GM18868 (cell line): Measurements from ENCODE around the gene TUBGCP4.
A peak's percentile ranks its signal among the peaks of the same experiment; 100 is the strongest.
"Not testable (repeated sequence)": the region's sequence is repeated elsewhere in the genome, so short reads cannot be mapped to it uniquely, and the experiment has no call there.

Source experiments
- ATAC-seq: cut with Tn5 transposase; IDR thresholded peaks from one replicate; pipeline ENCODE4 v1.9.1; 2021; ENCODE audit warnings: mild to moderate bottlenecking, moderate library complexity; ENCODE audit not compliant: unreplicated experiment

Gene TUBGCP4, protein sequence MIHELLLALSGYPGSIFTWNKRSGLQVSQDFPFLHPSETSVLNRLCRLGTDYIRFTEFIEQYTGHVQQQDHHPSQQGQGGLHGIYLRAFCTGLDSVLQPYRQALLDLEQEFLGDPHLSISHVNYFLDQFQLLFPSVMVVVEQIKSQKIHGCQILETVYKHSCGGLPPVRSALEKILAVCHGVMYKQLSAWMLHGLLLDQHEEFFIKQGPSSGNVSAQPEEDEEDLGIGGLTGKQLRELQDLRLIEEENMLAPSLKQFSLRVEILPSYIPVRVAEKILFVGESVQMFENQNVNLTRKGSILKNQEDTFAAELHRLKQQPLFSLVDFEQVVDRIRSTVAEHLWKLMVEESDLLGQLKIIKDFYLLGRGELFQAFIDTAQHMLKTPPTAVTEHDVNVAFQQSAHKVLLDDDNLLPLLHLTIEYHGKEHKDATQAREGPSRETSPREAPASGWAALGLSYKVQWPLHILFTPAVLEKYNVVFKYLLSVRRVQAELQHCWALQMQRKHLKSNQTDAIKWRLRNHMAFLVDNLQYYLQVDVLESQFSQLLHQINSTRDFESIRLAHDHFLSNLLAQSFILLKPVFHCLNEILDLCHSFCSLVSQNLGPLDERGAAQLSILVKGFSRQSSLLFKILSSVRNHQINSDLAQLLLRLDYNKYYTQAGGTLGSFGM

DNA sequence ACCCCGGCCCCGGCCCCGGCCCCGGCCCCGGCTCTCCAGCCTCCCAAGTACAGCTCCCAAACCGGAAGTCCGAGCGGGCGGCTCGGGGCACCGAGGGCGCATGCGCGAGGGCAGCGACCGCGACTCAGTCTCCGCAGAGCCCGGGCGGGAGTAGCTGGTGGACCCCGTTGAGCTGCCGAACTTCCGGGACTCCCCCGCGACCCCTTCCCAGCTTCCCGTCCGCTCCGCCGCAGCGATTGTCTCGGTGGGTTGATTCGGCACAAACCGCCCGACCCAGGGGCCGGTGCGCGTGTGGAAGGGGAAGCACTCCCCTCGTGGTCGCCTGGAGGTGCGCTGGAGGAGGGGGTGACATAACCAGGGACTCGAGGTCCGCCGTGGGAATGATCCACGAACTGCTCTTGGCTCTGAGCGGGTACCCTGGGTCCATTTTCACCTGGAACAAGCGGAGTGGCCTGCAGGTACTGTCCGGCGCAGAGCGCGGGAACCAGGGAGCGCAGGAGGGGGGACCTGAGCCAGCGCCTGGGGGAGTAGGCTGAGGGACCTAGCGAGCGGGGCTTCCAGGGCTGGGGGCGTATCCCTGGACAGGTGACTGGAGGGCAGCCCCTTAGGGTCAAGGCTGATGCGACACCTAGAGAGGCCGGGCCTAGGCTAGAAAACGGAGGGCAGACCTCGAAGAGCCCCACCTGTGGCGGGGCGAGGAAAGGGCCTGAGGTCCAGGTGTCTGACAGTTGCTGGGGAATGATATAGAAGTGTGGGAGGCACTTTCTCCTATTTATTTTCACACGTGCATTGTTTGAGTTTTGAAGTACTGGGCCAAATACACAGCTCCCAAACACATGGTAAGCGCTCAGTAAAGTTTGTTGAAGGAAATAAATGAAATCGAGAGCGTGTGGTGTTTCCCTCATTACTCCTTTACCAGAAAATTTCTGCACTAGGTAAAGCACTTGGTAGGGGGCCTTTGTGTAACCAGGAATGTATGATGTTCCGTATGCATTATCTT is at the start of gene TUBGCP4, which contains the start of gene ZSCAN29:
Gene TUBGCP4 (plus strand): TSS at position 127 of the 1,000 bp plus-strand sequence. CDS start 254 bp downstream, at position 381.
Gene ZSCAN29 (minus strand): TSS at position 69 of the 1,000 bp plus-strand sequence. CDS start 1,130 bp downstream, outside the sequence.
- peak; percentile 73 for ATAC-seq

DNA sequence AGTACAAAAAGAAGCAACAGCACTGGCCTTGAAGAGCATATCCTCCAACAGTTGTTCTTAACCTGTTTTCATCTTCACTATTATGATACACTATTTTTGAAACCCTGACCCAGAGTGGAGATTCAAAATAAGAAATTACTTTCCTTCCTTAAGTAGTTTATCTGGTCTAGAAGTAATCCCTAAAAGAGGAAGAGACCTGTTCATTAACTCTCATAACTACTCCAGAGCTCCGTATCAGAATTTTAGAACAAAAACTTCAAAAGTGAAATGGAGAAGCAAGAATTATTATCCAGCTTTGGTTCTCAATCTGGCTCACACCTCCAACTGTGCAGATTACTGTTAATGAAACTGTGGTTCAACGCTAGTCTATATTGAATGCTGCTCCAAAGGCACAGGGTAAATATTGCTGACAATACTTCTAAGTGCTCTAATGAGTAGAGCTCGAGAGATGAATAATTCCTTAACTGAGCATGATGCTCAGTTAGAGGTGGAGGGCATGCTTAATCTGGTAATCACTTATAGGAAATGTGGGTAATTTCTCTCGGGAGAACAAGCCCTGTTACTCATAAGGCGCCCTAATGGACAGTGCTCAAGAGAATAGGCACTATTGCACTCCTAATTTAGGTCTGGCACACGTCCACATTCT is 45.7 kb upstream of the TUBGCP4 start:
- no peak for ATAC-seq

DNA sequence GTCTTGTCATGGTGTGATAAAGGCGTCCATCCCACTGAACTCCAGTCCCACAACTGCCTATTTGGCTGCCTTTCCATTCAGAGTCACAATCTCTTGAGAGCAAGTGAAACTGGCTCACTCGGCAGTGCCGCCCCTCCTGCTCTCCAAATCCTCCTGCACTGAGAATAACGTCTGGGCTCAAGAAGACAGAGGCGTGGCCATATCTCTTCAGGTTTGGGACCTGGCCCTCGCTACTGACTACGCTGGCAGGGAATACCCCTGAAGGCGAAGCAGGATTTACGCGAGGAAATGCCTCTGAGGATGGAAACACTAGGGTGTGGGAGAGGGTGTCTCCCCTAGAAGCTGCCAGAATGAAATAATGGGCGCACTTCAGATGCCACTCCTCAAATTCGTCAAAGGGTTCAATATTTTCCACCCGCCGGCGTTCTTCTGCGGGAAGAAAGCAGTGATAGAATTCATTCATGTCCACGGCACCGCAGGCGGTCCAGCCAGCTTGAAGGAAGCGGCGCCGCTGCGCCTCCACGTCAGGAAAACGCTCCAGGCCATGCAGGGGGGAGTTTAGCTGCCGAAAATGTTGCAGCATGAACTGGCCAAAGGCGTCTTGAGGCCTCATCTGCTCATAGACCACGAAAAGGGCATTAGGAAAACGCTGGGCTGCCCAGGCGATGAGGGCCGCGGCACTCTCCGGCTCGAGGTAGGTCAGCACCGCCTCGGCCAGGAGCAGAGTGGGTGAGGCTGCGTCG is 41.5 kb upstream of the TUBGCP4 start:
- no peak for ATAC-seq

DNA sequence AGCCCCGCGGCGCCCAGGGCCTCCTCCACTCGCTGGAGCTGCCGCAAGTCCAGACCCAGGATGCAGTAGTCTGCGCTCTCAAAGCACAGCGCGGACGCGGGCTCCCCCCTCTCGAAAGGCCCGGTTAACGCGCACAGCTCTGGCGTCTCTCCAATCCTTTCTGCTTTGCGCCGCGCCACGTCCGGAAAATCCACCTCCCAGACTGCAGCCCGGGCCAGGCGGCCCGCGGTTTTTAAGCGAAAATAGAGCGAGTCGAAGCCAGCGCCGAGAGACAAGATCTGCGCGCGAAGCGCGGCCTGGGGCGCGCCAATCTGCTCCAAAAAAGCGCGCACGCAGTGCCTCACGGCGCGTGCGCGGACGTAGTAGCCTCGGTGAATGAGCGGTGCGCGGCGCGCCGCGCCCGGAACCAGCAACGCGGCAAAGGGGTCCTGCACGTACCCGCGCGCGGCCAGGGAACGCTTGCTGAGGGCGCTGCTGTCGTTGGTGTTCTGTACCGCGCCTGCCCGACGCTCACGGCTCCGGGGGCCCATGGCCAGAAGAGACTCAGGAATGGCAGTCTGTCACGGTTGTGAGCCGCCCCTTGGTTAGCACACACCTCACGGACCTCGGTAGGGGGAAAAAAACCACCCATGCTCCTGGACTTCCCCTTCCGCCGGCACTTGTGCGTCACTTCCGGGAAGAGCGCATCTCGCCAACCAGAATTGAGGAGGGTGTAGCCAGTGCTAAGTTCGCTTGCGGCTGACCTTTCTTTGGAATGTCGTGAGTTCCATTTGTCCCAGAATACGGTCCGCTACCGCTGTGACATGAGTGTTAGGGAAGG is 40.7 kb upstream of the TUBGCP4 start, which contains the start of gene LCMT2:
Gene LCMT2 (minus strand): TSS at position 614 of the 820 bp plus-strand sequence. CDS start 84 bp downstream, at position 530.
- peak; percentile 91 for ATAC-seq

DNA sequence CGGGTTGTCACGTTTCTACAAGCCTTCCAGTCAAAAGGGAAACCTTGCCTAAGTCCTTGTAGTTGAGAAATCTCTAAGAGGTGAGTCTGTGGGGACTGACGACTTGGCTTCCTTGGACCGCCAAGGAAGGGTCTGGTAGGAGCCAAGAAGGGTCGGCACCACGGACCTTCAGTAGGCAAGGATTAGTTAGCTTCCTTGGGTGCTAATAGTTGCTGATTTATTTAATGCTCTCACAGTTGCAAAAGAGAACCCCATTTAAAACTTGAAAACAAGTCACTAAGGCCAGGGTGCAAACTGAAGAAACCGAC is 40.2 kb upstream of the TUBGCP4 start:
- ATAC-seq, result peak; percentile 18

DNA sequence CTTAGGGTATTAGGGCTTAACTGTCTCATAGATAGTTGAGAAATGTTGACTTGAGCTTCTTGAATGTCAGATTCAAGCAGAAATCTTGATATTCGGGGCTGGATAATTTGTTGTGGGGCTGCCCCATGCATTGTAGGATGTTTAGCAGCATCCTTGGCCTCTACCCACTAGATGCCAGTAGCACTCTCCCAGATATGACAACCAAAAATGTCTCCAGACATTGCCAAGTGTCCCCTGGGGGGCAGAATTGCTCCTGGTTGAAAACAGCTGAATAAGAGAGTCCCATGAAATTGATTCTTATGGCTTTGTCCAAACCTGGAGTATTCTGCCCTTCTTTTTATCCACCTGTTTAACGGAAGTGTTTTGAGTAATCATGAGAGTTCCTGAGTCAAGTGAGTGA is 24.6 kb upstream of the TUBGCP4 start:
- ATAC-seq, result no peak

DNA sequence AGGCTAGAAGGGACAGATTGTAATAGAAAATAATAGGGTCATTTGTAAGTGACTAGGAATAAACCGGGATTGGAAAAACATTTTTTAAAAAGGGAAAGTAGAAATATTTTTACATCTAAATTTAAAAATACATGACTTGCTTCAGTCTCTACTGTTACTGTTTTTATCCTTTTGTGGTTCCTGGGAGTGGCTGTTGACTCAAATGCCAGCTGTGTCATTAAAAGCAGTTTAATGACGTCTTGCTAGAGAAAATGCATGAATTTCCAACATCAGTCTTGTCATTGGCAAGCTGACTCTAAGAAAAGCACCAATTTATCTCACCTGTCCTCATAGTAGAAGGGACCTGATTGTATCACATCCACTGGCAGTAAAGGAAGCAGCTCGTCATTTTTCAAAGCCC is 23.8 kb upstream of the TUBGCP4 start:
- ATAC-seq, result no peak

DNA sequence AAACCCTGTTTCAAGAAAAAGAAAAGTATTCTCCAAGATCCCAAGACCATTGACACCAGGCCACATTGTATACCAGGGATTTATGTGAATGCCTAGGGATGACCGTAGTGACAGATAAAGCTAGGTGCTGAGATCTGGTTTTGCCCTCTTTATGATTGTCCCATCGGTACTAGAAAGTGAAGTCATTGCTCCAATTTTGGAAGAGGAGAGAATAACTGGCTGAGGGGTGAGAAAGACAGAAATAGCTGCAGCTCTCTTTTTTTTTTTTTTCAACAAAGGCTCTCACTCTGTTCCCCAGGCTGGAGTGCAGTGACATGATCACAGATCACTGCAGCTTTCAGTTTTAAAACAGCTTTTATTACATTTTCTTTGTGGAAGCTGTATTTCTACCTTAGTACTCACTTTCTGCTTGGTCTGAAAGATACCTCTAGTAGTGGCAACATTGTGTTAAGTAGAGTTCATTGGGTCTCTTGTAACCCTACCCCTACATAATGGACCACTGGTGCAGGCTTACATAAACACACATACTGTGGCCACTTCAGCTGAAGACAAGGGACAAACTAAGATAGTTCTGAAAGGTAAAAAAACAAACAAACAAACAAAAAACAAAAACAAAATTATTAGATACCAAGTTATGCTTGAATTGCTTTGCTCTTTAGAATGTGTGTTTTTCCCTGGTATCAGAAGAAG is 18.1 kb upstream of the TUBGCP4 start:
- ATAC-seq, result no peak

DNA sequence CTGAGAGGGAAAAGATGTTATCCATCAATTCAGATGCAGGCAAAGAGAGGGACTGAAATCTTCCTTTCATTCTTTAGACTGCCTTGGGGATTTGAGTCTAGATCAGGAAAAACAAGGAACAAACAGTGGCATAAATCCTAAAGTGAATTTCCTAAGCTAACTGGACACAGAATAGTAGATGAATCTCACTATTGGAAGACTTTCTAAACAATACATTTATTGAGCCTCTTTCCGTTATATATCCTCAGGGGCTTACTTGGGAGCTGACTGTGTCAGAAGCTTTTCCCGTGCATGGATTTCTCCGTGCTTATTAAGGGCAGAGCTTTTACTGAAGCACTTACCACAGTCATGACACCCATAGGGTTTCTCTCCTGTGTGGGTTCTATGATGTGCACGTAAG is 10.1 kb upstream of the TUBGCP4 start:
- no peak for ATAC-seq

DNA sequence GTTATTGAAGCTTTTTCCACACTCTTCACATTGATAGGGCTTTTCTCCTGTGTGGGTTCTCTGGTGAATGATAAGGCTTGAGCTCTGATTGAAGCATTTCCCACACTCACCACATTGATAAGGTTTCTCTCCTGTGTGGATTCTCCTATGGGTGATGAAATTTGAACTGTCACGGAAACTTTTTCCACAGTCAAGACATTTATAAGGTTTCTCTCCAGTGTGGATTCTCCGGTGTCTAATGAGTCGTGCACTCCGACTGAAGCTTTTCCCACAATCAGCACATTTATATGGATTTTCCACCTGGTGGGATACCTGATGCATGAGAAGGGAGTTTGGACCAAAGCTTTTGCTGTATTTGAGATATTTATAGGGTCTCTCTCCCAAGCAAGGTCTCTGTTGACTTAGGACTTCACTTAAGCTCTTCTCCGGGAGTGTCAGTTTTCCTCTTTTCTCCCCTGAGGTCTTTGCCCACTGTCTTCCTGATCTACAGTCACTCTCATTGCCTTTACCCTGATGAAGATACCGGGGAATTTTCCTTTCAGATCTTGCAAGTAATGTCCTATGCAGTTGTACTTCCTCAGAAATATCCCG is 9.5 kb upstream of the TUBGCP4 start:
- no peak for ATAC-seq

DNA sequence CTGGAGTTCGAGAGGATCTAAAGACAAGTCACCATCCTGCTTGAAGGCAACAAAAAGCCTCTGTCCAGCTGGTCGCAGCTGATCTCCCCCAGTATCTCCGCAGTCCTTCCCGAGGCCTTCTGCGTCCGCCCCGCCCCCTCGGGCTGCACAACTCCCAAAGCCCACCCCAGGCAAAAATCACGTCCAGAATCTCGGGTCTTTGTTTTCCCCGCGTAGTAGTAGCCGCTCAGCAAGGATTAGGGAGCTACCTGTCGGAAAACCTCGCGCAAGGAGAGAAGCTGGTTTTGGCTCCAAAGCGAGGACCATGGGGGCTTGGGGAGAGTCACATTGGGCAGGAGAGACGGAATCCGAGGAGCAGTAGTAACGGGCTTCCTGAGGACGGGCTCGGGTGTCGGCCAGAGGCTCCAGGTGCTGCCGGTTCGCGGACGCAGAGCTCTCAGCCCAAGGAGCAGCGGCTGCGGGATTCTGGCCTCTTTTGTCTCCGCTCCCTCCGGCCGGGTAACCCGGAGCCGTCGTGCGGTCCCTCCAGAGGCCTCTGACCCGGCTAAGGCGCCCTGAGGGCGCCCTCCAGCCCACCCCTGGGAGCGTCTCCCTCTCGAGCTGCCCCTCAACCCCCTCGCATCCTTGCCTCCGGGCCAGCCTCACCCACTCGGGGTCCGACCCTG is 459 bp upstream of the TUBGCP4 start:
- peak; percentile 36 for ATAC-seq

DNA sequence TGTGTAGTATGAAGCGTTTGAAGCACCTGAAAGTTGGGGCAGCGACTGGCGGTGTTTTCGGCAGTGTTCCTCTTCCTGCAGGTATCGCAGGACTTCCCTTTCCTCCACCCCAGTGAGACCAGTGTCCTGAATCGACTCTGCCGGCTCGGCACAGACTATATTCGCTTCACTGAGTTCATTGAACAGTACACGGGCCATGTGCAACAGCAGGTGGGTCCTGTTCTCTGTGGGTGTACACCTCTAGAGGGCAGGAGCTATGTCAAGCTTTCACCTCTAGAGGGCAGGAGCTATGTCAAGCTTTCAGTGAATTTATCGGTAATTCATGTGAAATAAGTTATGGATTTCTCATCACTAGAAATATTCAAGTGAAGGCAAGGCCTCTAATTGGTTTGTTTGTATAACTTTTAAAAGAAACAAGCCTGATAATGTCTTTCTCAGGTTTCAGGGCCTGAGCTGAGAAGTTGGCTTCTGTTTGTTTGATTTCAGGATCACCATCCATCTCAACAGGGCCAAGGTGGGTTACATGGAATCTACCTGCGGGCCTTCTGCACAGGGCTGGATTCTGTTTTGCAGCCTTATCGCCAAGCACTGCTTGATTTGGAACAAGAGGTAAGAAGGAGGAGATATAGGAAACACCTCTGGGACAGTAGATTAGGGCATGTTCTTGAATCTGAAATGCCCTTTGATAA is 5.3 kb downstream of the TUBGCP4 start:
- ATAC-seq, result no peak

DNA sequence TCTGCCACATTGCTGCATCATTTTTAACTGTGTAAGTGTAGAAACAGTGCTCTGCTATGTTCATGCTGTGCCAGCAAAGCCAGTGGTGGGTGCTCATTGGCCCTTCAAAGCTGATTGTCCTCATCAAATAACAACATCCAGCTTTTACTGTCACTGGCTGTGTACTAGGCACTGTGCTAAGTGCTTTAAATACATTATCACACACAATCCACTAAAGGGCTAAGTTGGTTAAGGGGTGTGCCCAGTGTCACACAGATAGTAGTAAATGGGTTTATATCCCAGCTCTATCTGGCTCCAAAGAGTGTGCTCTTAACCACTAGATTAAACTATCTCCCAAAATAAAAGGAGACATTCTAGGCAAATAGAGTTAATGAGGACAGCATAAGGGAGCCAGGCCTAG is 7.7 kb downstream of the TUBGCP4 start:
- ATAC-seq, result no peak

DNA sequence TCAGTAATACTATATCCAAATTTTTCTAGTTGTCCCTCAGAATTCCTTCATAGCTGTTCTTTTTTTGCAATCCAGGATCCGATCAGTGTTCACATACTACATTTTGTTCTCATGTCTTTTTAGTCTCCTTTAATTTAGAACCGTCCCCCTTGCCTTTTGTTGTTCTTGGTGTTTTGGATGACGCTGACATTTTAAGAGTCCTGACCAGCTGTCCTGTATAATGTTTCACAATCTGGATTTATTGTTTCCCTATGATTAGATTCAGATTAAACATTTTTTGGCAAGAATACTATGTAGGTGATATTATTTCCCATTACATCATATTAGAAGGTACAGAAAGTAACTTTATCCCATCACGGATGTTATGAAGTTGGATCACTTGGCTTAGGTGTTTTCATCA is 11.4 kb downstream of the TUBGCP4 start:
- ATAC-seq, result no peak

DNA sequence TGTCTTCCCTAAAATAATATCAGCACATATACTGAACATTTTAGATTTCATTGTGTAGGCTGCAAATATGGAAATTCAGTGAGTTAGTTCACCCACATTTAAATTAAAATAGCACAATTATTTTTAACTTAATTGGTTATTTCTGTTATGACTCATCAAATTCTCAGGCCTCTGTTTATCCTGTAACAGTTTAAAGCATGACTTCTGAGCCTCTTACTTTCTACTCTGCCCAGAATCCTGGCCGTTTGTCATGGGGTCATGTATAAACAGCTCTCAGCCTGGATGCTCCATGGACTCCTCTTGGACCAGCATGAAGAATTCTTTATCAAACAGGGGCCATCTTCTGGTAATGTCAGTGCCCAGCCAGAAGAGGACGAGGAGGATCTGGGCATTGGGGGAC is 12.2 kb downstream of the TUBGCP4 start:
- ATAC-seq, result no peak

DNA sequence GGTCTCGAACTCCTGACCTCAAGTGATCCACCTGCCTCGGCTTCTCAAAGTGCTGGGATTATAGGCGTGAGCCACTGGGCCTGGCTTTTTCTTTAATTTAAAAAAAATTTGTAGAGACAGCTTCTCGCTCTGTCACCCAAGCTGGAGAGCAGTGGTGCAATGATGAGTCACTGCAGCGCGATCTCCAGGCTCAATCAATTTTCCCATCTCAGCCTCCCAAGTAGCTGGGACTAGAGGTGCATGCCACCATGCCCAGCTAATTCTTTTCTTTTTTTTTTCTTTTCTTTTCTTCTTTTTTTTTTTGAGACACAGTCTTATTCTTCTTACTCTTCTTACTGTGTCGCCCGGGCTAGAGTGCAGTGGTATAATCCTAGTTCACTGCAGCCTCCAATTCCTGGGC is 19.8 kb downstream of the TUBGCP4 start:
- ATAC-seq, result no peak

DNA sequence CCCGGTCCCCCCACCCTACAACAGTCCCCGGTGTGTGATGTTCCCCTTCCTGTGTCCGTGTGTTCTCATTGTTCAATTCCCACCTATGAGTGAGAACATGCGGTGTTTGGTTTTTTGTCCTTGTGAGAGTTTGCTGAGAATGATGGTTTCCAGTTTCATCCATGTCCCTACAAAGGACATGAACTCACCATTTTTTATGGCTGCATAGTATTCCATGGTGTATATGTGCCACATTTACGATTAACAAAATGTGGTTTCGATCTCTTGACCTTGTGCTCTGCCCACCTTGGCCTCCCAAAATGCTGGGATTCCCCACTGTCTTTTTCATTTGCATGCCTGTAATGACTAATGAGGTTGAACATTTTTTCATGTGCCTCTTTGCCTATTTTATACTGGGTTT is 22.7 kb downstream of the TUBGCP4 start:
- not testable (repeated sequence) for ATAC-seq
